HG03575 (cell line): ENCODE data around the gene AQP12A.
"Not testable (repeated sequence)": the region's sequence is repeated elsewhere in the genome, so short reads cannot be mapped to it uniquely, and the experiment has no call there.

Experiments used
- ATAC-seq: cut with Tn5 transposase; IDR thresholded peaks from one replicate; pipeline ENCODE4 v1.9.1; 2021; ENCODE audit not compliant: unreplicated experiment, insufficient number of reproducible peaks, low FRiP score; ENCODE audit errors: extremely low read depth

Gene AQP12A

DNA sequence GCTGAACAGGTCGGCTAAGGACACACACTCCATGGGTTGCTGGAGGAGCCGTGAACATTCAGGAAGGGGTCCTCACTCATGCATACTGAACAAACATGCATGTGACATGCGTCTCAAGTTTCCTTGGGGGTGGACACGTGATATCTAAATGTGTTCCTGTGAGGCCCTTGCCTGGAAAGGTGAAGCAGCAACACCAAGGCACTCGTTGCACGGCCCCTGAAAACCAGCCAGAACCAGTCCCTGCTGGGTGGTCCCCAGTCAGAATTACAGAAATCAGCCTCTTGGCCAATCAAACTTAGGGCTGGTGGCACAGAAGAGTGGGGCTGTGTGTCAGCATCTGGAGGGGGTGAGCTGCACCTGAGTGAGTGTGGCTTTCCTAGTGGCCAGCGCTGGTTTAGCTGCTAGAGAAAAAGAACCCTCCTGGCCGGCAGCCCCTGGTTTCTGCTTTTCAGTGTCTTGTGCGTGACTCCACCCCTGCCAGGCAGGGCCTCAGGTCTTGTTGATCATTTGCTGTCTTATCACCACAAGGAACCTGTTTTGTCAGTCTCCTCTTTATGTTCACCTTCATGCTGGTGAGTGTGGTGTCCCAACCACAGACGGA lies 5.8 kb upstream of the AQP12A start:
- ATAC-seq = no peak

DNA sequence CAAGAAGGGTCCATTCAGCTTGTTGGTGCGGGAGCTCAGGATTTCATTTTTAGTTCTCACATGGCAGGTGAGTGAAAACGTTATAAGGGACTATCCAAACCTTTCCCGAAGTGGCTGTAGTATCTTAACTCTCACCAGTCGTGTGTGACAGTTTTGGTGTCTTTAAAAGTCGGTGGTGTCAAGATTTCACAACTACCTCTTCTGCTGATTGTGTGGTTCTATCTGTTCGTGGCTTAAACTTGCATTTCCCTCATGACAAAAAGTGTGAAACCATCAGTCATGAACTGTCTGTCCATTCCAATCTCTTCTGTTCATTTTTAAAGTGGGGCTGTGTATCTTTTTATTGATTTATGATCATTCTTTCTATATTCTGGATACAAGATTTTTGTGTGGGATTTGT lies 5.2 kb upstream of the AQP12A start:
- ATAC-seq = no peak

DNA sequence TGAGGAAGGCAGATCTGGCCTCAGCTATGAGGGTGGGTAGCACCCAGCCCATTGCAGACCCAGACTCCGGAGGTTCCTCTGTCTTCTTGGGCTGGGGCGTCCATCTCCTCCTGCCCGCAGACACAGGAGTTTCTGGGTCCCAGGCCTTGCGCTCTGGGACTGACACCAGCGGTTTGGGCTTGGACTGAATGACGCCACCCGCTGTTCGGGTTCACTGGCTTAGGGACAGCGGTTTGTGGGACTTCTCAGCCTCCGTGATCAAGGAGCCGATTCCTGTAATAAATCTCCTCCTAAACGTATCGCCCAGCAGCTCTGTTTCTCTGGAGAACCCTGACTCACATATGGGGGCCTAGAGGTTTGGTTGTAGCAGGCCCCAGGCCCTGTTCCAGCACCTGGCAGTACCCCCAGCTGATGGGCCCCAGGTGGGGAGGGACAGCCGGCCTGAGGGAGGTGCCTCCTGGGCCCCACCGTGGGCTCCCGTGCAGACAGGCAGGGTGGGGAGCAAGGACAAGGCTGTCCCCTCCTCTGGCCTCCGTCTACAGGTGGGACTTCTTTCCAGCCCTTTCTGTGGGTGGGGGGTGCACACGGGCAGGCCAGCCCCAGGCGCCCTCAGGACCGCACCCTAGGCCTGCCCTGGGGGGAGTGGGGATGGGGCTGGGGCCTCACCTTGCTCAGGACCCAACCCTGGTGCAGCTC lies 4.5 kb upstream of the AQP12A start:
- no peak for ATAC-seq

DNA sequence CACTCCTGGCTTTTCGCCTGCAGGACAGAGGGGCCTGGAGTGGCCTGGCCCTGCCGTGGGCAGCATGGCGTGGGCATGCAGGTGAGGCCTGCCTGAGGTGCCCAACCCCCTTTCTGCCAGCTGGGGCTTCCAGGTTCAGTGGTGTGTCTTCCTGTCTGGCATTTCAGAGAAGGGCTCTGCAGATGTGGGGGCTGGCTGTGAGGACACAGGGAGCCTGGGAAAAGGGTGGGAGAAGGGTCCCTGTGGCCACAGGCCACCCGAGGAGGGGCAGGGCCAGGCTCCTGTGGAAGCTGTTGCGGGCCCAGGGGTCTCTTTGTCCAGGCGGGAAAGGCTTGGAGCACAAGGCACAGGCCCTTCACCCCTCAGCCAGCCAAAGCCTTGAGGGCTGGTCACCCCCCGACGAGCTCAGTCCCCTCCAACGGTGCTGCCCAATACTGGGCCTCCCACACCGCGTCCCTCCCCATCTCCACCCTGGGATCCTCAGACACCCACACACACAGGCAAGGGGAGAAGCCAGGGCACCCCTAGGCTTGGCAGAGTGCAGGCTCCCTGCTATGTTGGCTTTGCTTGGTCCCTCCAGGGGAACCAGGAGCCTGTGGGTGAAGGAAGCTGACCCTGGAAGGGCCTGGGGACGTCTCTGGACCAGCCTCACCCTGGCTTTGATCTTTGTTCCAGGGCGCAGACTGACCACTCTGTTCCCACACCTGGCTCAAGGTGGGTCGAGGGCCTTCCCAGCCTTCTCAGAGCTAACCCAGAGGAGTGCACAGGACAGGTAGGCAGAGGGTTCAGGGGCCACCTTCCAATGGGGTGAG lies 3.7 kb upstream of the AQP12A start:
- ATAC-seq = no peak

DNA sequence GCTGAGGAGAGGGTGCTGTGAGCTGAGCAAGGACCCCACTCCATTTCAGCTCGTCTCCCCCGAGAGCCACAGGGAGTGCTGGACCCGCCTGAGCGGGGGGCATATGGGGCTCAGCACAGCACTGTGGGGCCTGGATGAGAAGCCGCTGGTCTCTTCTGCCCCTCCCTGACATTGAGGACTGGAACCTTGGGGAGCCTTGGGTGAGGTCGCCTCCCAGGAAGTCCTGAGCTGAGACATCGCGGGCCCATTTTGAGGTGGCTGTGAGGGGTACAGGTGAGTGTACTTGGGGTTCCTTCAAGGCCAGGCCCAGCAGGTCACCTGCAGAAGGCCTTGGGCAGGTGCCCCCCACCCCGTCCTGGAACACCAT lies 3.1 kb upstream of the AQP12A start:
- ATAC-seq = no peak

DNA sequence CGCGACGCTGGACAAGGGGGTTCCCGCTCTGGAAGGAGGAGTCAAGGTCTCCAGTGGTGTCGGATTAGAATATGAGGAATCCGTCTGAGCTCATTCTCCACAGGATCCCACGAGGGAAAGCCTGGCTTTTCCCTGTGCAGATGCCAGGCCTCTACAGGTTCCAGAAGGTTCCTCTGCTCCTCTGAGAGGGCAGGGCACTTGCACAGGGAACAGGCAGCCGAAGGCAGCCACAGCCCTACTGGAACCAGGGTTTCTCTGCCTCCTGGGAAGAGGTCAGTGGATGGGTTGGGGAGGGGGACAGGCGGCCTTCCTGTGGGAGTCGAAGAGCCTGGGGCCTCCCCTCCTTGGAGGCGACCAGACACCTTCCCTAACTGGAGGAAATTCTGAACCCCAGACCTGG lies 1.7 kb upstream of the AQP12A start:
- ATAC-seq = no peak

DNA sequence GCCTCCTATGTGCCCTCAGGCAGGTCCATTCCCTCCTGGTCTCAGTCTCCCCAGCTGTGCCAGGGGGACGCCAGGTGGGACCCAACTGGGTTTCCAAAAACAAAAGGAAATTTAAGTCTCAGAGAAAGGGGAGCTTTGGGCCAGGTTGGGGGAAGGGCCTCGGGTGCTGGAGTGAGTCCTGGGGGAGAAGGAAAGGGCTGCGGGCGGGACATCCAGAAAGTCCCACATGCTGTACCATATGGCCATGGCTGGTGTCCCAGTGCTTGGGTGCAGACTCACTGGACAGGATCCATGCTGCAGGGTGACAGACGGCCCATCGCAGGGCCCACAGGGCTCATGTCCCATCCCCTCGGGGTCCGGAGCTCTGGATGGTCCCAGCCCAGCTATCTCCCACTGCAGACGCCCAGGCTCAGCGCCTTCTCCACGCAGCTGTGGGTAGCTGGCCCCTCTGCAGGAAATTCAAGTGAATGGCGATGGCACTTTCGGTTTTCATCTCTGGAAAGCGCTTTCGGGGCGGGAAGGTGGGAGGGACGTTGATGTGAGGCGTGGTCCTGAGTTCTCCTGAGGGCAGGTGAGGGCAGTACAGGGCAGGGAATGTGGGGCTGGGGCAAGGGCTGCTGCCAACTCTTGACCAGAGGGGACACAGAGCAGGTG lies 1.1 kb upstream of the AQP12A start:
- not testable (repeated sequence) for ATAC-seq

DNA sequence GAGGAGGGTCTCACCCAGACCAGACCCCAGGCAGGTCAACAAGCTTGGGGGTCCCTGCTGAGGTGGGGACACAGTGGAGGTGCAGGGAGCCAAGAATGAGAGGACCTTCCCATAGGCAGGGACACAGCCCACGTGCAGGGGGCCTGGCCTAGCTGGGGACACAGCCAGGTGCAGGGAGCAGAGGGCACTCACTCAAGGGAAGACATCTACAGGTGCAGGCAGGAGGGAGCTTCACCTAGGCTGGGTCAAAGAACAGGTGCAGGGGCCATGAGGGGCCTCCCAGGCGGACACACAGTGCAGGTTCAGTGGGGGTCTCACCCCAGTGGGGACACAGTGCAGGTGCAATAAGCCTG lies 615 bp upstream of the AQP12A start:
- not testable (repeated sequence) for ATAC-seq

DNA sequence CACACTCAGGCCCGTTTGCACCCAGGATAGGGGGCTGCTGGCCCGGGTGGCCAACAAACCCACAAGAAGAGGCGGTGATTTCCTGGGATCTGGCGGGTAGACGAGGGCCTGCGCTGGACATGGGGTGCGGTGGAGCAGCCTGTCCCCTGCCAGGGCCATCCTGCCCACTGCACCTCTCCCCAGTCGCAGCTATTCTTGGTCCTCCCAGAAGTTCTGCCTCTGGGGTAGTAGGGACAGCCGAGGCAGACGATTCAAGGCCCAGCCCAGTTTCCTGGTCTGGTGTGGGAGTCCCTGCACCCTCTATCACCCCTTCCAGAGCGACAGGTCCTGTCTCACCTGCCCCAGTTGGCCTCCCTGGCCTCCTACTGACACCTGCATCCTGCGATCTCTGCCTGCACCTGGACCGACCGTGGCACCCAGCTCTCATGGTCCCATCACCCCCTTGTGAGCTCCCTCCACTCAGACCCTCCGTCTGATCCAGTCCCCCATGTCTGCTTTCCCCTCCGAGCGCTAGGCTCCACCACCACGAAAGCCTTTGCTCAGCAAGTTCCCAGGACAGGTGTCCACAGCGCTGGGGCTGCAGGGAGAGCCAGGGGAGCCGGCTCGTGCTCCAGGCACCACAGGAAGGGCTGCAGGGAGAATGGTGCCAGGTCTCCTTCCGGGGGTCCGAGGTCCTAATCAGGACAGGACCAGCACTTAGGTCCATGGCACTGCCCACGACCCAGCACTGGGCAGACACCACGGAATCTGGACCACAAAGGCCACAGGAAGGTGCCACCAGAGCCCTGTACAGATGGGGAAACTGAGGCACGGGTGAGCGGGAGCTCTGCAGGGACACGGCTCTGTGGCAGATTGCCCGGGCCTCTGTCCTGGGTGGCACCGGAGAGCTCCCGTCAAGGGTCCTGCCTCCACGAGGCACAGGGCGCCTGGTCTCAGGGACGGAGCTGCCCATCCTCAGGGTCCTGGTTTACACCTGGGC lies 1.2 kb downstream of the AQP12A start:
- ATAC-seq = not testable (repeated sequence)

DNA sequence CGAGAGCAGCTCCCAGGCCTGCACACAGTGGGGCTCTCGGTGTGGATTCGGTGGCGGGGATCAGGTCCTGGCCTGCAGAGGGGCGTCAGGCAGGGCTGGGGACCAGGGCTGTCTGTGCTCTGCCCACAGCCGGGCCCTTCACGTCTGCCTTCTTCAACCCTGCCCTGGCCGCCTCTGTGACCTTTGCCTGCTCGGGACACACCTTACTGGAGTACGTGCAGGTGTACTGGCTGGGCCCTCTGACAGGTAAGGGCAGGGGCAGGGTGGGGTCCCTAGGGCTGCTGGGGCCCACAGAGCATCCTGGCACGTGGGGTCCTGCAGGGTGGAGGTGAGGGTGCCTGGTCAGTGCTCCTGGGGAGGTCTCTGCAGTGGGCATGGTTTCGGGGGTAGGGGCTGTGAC lies 2.6 kb downstream of the AQP12A start:
- not testable (repeated sequence) for ATAC-seq

DNA sequence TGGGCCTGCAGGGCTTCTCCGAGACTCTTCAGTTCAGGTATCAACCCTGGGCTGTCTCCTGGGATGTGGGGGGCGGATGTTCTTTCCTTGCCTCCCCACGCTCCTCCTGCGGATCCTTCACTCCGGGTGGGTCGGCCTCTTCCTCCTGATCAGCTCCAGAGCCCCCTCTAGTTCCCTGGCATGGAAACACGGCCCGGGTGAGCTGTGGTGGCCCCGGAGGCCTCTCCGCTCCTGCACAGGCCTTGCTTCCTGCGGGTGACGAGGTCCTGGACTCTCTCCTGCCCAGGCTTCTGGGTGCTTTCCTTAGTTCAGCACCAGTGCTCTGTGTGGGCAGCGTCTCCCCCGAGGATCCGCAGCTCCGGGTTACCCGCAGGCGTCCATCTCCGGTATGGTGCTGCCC lies 3.9 kb downstream of the AQP12A start:
- not testable (repeated sequence) for ATAC-seq

DNA sequence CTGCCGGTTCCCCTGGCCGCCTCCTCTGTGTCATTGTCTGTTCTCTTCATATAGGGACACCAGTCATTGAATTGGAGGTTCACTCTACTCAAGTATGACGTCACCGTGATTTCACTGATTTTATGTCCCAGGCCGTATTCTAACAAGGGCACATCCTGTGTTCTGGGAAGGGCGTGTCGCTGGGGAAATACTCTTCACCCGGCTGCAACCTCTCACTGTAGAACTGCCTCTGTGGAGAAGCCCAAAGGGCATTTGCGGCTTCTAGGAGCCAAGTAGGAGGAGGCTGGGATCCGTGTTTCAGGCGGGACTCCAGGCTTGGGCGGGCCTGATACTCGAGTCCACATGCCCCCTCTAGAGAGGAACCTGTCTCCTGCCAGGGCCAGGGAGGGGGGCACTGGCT lies 4.8 kb downstream of the AQP12A start:
- not testable (repeated sequence) for ATAC-seq

DNA sequence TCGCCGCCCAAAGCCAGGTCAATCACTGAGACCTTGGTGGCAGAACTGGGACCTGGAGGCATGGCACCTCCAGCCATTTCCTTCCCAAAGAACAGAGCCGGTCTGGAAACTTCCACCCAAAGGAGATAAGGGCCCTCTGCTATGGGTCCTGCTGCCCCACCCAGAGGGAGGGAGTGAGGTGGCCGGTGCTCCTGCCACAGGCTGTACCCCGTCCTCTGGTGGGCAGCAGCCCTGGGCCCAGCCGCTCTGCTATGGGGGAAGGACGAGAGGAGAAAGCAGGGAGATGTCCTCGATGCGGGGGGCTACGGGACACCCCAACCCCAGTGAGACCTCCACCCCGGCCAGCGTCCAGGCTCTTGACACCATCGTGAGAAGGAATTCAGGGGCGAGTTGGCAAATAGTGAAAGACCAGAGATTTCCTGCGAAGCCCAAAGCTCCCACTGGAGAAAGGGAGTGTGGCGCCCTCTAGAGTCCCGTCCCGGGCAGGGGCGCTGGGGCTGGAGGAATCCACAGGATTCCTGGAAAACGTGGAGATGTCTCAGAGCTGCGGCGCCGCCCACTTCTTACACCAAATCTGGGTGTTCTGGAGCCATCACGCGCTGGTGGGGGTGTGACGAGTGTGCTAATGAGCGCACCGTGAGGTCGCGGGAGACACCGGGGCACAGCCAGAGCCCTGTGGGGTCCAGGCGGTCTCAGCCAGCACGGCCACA lies 7.3 kb downstream of the AQP12A start:
- ATAC-seq = not testable (repeated sequence)

DNA sequence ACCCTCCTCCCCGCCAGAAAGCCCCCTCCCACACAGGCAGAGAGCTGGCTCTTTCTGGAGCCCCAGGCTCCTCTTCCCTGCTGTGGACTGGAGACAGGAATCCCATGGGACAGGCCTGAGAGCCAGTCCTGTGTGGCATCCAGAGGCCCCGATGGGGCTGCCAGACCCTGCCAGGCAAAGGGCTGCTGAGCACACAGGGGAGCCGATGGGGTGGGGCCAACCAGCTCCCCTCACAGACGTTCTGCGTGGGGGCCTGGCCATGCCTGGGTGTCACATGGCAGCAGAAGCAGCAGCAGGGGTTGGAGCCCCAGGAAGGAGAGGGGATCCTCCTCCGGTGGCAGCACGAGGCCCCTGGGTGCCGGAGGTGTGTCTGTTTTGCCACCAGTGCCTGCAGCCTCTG lies 8.2 kb downstream of the AQP12A start:
- not testable (repeated sequence) for ATAC-seq

DNA sequence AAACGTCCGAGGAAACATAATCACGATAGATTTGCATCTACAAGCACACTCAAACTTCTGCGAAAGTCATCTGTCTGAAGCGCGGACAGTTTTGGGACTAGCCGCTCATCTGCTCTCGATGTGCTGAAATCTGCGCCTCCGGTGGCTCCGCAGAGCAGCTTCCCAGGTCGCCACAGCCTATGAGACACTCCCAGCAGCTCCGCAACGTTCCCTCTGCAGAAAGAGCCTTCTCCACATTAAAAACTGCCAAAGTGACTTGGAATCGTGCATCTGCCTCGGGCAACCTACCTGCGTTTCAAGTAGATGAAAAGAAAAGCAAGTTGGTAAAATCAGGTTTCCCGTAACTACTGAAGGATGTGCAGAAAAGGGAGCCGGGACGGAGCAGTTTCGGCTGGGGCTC lies 8.9 kb downstream of the AQP12A start:
- not testable (repeated sequence) for ATAC-seq

DNA sequence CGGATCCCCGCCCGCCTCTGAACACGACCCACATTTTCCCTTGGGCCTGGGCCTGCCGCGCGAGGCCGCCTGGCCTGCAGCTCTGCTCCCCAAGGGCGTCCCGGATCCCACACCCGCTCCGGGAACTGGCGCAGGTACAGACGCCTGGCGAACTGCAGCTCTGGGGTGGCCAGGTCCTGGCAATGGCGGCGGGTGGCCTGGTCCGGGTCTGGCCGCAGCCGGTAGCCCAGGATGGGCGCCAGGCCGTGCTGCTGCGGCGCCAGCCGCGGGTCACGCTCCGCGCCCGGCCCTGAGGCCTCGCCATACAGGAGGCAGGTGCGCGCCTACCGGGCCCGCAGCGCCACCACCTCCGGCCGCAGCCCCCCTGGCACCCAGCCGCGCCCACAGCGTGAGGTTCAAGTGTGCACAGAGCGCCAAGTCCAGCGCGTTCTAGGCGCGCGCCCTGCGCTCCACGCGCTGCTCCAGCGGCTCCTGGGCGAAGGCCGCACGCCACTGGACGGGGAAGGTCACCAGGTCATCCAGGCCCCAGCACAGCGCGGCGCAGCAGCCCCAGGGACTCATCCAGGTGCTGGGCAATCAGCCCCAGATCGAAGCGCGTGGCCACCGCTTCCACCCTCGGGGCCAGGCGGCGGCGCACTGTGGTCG lies 9.5 kb downstream of the AQP12A start:
- no peak for ATAC-seq

DNA sequence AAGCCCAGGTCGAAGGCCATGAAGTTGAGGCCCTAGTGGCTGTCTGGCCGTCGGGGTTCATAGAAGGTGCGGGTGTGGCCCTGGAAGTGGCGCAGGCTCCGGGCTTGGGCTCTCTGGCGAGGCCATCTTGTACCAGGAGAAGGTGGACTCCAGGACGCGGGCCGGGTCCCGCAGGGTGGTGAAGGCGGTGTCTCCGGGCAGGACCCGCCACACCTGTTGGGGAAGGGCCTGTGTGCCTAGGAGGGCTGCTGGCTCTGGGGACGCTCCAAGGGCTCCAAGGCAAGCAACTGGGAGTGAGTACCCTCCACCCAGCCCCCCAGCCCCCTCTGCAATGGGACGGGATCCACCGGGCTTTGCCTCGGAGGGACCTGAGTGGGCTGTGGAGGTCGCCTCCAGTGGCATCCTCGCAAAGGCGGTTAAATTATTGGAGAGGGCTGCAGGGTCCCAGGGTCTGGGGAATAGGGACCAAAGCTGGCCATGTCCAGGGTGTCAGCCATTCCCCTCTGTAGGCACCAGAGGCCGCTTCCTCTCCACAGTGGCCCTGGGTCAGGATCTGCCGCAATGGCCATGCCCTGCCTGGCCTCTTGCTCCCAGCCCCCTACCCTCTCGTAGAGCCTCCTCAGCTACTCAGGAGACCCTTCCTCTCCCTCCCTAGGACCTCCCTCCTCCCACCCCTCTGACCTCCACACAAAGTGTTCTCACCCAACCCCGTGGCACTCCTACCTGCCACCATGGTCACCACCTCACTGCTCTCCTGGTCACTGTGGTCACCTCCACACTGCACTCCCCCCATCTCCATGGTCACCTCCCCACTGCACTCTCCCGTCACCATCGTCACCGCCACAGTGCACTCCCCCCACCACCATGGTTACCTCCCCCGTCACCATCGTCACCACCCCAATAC lies 10.3 kb downstream of the AQP12A start:
- ATAC-seq = no peak
